Activated CD8-positive, alpha-beta T cell treated with anti-CD3 and anti-CD28 coated beads for 36 hours (primary cell): ENCODE measurements around the gene TREX2. TPM values are rescaled to one million over a fixed set of nuclear protein-coding genes. Genes with fewer than 3 reads are reported as not detected.

ENCODE experiments used
- ATAC-seq: fragments of 200-7000 bp; cut with Tn5 transposase; one replicate; pipeline ENCODE4 v1.10.0; 2021; ENCODE audit warnings: mild to moderate bottlenecking, moderate library complexity
- CTCF ChIA-PET: fragments of 350-600 bp; sonication (Branson Sonifier 250); formaldehyde crosslinking; loops from one replicate; lab custom pipeline; 2021; ENCODE audit warnings: antibody characterized with exemption; lab: Charles Lee
- POLR2A ChIA-PET: fragments of 350-600 bp; sonication (Branson Sonifier 250); formaldehyde crosslinking; loops from one replicate; lab custom pipeline; 2021; ENCODE audit warnings: antibody characterized with exemption; lab: Charles Lee
- DNase-seq: peaks from one replicate; pipeline ENCODE4 v3.0.0-alpha.2; 2020
- H3K27ac Mint-ChIP-seq: one replicate; pipeline ENCODE4 v1.8.0; 2021; ENCODE audit warnings: mild to moderate bottlenecking, mixed read lengths
- H3K27me3 Mint-ChIP-seq: one replicate; pipeline ENCODE4 v1.8.0; 2021; ENCODE audit warnings: mixed read lengths
- H3K36me3 Mint-ChIP-seq: one replicate; pipeline ENCODE4 v1.8.0; 2021; ENCODE audit warnings: low read depth, mixed read lengths
- H3K4me1 Mint-ChIP-seq: one replicate; pipeline ENCODE4 v1.8.0; 2021; ENCODE audit warnings: low read depth, mixed read lengths
- H3K4me3 Mint-ChIP-seq: one replicate; pipeline ENCODE4 v1.8.0; 2021; ENCODE audit warnings: mild to moderate bottlenecking, moderate library complexity, mixed read lengths
- H3K9me3 Mint-ChIP-seq: one replicate; pipeline ENCODE4 v1.8.0; 2021; ENCODE audit warnings: mixed read lengths
- intact Hi-C: fragments of 100-400 bp; cut with micrococcal nuclease; formaldehyde crosslinking; loops from one replicate; pipeline ENCODE4 v1.10.0; 2022
- total RNA-seq, 2 experiments: library from RNA; stranded (reverse); gene quantifications; one replicate each; pipeline ENCODE4 v1.2.3, GENCODE V29; 2021
- TF ChIP-seq, protein P1 (sequence below): fragments of 200-600 bp; IDR thresholded peaks from one replicate; pipeline ENCODE4 v1.8.0; 2022; ENCODE audit warnings: antibody characterized with exemption, mild to moderate bottlenecking

Gene TREX2
- total RNA-seq, 2 experiments from 2014 or later: 0.78 to 1.4 TPM

DNA sequence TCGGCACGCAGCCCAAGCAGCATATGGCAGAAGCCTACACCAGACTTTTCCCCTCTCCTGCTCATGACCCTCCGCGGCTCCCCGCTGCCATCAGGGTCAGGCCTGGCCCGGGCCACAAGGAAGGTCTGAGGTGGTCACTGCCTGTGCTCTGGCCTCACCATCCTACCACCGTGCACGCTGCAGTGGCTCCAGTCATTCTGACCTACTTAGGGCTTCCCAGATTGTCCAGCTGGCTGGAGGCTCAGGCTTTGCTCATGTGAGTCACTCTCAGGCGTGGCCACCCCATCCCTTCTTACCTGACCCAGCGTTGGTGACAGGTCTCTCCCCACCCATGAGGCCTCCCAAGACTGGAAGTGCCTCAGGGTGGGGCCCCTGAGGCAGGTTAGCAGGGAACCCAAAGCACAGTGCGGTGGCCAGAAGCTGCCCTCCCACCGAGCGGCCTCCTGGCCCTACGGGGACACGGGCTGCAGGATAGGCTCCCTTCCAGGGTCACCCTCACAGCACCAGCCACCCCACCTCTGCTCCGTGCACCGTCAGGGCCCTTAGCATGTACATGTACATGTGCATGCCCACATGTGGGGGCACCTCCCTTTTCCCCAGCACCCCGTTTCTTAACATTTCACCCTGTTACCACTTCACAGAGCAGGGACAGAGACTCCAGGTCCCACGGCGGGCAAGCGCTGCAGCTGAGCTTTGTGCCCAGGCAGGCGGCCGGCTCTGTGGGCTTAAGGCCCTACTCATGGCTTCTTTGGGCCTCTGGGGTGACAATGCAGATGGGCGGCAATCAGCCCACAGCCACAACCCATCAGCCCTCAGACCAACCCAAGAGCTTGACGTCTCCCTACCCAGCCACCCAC lies 2.2 kb downstream of the TREX2 start:
- DNase-seq: no peak
- H3K27ac Mint-ChIP-seq: no peak overlapping the region
- intact Hi-C loops: no loop called here
- H3K27me3 Mint-ChIP-seq: peaks cover 2% of the 10 kb centered on the region
- no peak overlapping the region for H3K4me3 Mint-ChIP-seq
- H3K4me1 Mint-ChIP-seq: no peaks in the 10 kb centered on the region
- CTCF ChIA-PET: no interaction called here
- no peak for ATAC-seq
- no peaks in the 10 kb centered on the region for H3K36me3 Mint-ChIP-seq
- no peaks in the 10 kb centered on the region for H3K9me3 Mint-ChIP-seq
- TF ChIP-seq, protein P1, sequence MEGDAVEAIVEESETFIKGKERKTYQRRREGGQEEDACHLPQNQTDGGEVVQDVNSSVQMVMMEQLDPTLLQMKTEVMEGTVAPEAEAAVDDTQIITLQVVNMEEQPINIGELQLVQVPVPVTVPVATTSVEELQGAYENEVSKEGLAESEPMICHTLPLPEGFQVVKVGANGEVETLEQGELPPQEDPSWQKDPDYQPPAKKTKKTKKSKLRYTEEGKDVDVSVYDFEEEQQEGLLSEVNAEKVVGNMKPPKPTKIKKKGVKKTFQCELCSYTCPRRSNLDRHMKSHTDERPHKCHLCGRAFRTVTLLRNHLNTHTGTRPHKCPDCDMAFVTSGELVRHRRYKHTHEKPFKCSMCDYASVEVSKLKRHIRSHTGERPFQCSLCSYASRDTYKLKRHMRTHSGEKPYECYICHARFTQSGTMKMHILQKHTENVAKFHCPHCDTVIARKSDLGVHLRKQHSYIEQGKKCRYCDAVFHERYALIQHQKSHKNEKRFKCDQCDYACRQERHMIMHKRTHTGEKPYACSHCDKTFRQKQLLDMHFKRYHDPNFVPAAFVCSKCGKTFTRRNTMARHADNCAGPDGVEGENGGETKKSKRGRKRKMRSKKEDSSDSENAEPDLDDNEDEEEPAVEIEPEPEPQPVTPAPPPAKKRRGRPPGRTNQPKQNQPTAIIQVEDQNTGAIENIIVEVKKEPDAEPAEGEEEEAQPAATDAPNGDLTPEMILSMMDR: no peak
- POLR2A ChIA-PET: no interaction called here

DNA sequence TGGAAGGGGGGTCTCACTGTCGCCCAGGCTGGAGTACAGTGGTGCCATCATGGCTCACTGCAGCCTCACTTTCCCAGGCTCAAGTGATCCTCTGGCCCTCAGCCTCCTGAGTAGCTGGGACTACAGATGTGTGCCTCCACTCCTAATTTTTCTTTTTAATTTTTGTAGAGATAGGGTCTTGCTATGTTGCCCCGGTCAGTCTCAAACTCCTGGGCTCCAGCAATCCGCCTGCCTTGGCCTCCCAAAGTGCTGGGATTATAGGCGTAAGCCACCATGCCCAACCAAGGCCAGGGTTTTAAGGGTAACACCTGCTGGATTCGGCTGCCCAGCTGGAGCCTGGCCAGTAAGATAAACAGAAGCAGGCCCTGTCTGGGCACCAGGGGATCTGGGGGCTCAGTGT lies 3.4 kb downstream of the TREX2 start:
- DNase-seq (no peak), ATAC-seq (no peak)
- ChIA-PET POLR2A (no interaction called here), CTCF (no interaction called here)
- TF ChIP-seq, protein P1: no peak
- H3K9me3 Mint-ChIP-seq: no peaks in the 10 kb centered on the region
- no peaks in the 10 kb centered on the region for H3K36me3 Mint-ChIP-seq
- peaks cover 4% of the 10 kb centered on the region for H3K27me3 Mint-ChIP-seq
- H3K4me3 Mint-ChIP-seq: no peak overlapping the region
- intact Hi-C loops: no loop called here
- H3K27ac Mint-ChIP-seq: no peak overlapping the region
- H3K4me1 Mint-ChIP-seq: no peaks in the 10 kb centered on the region

DNA sequence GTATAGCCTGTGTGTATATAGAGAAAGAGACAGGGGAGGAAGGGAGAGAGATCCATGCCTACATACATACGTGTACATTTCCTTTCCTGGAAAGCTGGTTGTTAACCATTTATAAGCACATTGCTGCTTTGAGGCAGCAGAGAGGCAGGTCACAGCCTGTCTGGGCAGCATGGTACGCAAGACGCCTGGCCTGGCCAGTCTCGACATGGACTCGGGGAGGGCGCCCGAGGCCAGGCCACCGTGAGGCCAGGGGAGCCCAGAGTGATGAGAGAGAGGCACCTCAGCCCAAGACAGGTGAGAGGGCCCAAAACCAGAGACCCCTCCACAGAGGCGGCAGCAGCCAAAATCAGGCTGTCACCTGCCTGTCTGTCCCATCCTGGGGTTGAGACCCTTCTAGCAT lies 3.9 kb downstream of the TREX2 start:
- POLR2A ChIA-PET: no interaction called here
- TF ChIP-seq, protein P1: no peak
- ATAC-seq: no peak
- H3K4me1 Mint-ChIP-seq: no peaks in the 10 kb centered on the region
- H3K4me3 Mint-ChIP-seq: no peak overlapping the region
- H3K36me3 Mint-ChIP-seq: no peaks in the 10 kb centered on the region
- intact Hi-C loops: no loop called here
- CTCF ChIA-PET: no interaction called here
- peaks cover 4% of the 10 kb centered on the region for H3K27me3 Mint-ChIP-seq
- H3K27ac Mint-ChIP-seq: no peak overlapping the region
- no peaks in the 10 kb centered on the region for H3K9me3 Mint-ChIP-seq
- no peak for DNase-seq

DNA sequence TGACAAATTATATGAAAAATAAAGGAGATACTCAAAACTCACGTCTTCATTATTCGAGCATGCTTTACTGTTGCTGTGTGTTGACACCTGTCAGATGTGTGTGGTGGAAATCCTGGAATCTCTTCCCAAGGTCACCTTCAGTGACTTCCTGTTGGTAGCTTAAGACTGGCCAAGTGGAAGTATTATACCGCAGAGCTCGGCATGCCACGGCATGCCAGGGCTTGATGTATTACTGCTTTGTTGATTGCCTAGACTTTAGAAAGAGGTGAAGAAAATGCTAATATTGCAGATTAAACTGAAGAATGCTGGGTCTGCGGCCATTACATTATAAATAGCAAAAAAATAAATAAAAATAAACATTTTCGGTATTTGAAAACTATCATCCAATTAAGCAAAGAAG lies 4.6 kb downstream of the TREX2 start:
- TF ChIP-seq, protein P1: no peak
- Mint-ChIP-seq H3K4me1 (no peaks in the 10 kb centered on the region), H3K27ac (no peak overlapping the region), H3K27me3 (peaks cover 4% of the 10 kb centered on the region), H3K9me3 (no peaks in the 10 kb centered on the region), H3K36me3 (no peaks in the 10 kb centered on the region), H3K4me3 (no peak overlapping the region)
- ATAC-seq (no peak), DNase-seq (no peak)
- ChIA-PET POLR2A (no interaction called here), CTCF (interaction anchor here (0.9 kb wide), 1 partner anchor 409 kb away, joined by 3 read pairs; no protein-coding TSS in a partner anchor)
- intact Hi-C loops: no loop called here

DNA sequence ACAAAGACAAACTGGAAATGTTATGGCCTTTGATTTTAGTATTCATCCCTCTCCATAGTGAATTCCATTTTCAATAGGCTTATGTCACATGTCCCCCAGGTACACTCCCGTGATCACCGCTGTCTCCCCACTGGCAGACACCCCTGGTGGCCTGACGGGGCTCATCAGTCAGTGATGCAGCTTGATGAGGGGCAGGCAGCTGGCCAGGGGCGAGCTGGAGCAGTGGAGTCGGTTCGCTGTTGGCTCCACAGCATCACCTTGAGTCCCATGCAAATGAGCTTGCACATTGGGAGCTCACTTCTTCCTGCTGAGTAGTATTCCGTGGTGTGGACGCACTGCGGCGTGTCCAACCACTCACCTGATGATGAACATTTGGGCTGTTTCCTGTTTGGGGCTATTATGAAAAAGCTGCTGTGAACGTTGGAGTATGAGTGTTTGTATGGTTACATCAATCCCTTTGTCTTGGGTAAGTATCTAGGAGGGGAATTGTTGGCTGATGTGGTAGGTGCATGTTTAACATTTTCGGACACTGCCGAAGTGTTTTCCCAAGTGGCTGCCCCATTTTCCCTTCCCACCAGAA lies 5.2 kb downstream of the TREX2 start:
- Mint-ChIP-seq H3K9me3 (no peaks in the 10 kb centered on the region), H3K36me3 (no peaks in the 10 kb centered on the region), H3K27me3 (peaks cover 4% of the 10 kb centered on the region), H3K4me3 (no peak overlapping the region), H3K4me1 (no peaks in the 10 kb centered on the region), H3K27ac (no peak overlapping the region)
- DNase-seq (no peak), ATAC-seq (no peak)
- TF ChIP-seq, protein P1: no peak
- ChIA-PET CTCF (interaction anchor here (0.9 kb wide), 1 partner anchor 409 kb away, joined by 3 read pairs; no protein-coding TSS in a partner anchor), POLR2A (no interaction called here)
- intact Hi-C loops: no loop called here
